Left ventricle myocardium inferior (tissue), 1 donor: ENCODE results near the gene DMC1. TPM values are rescaled to one million over a fixed set of nuclear protein-coding genes. Genes with fewer than 3 reads are reported as not detected.

Source experiments
- DNase-seq: peaks from one replicate; pipeline ENCODE4 v3.0.0-alpha.2; 2020
- H3K27ac ChIP-seq: fragments of 200-600 bp; replicated peaks from 2 replicates; pipeline ENCODE4 v1.8.0; 2021
- H3K27me3 ChIP-seq: fragments of 200-600 bp; 2 replicates; pipeline ENCODE4 v1.8.0; 2021; ENCODE audit warnings: low read depth
- H3K36me3 ChIP-seq: fragments of 200-600 bp; 2 replicates; pipeline ENCODE4 v1.8.0; 2021
- H3K4me1 ChIP-seq: fragments of 200-600 bp; 2 replicates; pipeline ENCODE4 v1.8.0; 2021
- H3K4me3 ChIP-seq: fragments of 200-600 bp; 2 replicates; pipeline ENCODE4 v1.8.0; 2021; ENCODE audit warnings: mild to moderate bottlenecking, moderate library complexity
- H3K9me3 ChIP-seq: fragments of 200-600 bp; replicated peaks from 2 replicates; pipeline ENCODE4 v1.8.0; 2021
- CTCF ChIP-seq: fragments of 200-600 bp; IDR thresholded peaks from 2 replicates; pipeline ENCODE4 v1.8.0; 2021; ENCODE audit warnings: antibody characterized with exemption, mild to moderate bottlenecking, borderline replicate concordance
- intact Hi-C: fragments of 100-400 bp; cut with micrococcal nuclease; formaldehyde crosslinking; loops from one replicate; pipeline ENCODE4 v1.11.0; 2022
- total RNA-seq: library from RNA; stranded (reverse); fragmentation: NEBNext Ultra II Directional; extraction: Animal tissue kit (Norgen Biotek cat#: 25700); gene quantifications from one replicate; pipeline ENCODE4 v1.2.1, GENCODE V29; 2021
- donor health status: DM: no; HTN: yes; CAD: no; lungs with severe emphysema.

Gene DMC1
- total RNA-seq, 1 donor from 2014 or later: 1.0 TPM

- Histone ChIP-seq H3K27ac (no peak overlapping the region), H3K27me3 (peaks cover 10% of the 10 kb centered on the region), H3K9me3 (no peaks in the 10 kb centered on the region), H3K4me3 (no peak overlapping the region), H3K36me3 (no peaks in the 10 kb centered on the region), H3K4me1 (no peaks in the 10 kb centered on the region)
- TF ChIP-seq CTCF: no peak
- intact Hi-C loops: no loop called here
- DNase-seq: no peak
Measured at GRCh38 chr22:38531251-38531938, 38.6 kb downstream of the DMC1 start.

GRCh38 chr22:38524429-38524828, 45.6 kb downstream of the DMC1 start:
- no peak overlapping the region for H3K27ac ChIP-seq
- no peak for TF ChIP-seq CTCF
- H3K4me1 ChIP-seq: no peaks in the 10 kb centered on the region
- peaks cover 33% of the 10 kb centered on the region for H3K27me3 ChIP-seq
- H3K4me3 ChIP-seq: no peak overlapping the region
- no peaks in the 10 kb centered on the region for H3K36me3 ChIP-seq
- DNase-seq: no peak
- intact Hi-C loops: no loop called here
- H3K9me3 ChIP-seq: no peaks in the 10 kb centered on the region

GRCh38 chr22:38523479-38523878, 46.5 kb downstream of the DMC1 start:
- no peaks in the 10 kb centered on the region for H3K4me1 ChIP-seq
- H3K27ac ChIP-seq: no peak overlapping the region
- no peak for TF ChIP-seq CTCF
- no peaks in the 10 kb centered on the region for H3K9me3 ChIP-seq
- H3K36me3 ChIP-seq: no peaks in the 10 kb centered on the region
- no peak overlapping the region for H3K4me3 ChIP-seq
- intact Hi-C loops: no loop called here
- DNase-seq: no peak
- peaks cover 33% of the 10 kb centered on the region for H3K27me3 ChIP-seq

- H3K27ac ChIP-seq: no peak overlapping the region
- H3K9me3 ChIP-seq: no peaks in the 10 kb centered on the region
- no peak for DNase-seq
- no peak overlapping the region for H3K4me3 ChIP-seq
- H3K4me1 ChIP-seq: no peaks in the 10 kb centered on the region
- no peak for TF ChIP-seq CTCF
- H3K27me3 ChIP-seq: peaks cover 33% of the 10 kb centered on the region
- intact Hi-C loops: no loop called here
- H3K36me3 ChIP-seq: no peaks in the 10 kb centered on the region
Measured at GRCh38 chr22:38523029-38523428, 47.0 kb downstream of the DMC1 start.

GRCh38 chr22:38519453-38520250, 50.3 kb downstream of the DMC1 start:
- H3K4me3 ChIP-seq: no peak overlapping the region
- H3K4me1 ChIP-seq: no peaks in the 10 kb centered on the region
- peaks cover 21% of the 10 kb centered on the region for H3K27me3 ChIP-seq
- H3K36me3 ChIP-seq: no peaks in the 10 kb centered on the region
- H3K27ac ChIP-seq: no peak overlapping the region
- no peak for TF ChIP-seq CTCF
- no peaks in the 10 kb centered on the region for H3K9me3 ChIP-seq
- intact Hi-C loops: no loop called here
- no peak for DNase-seq
